Astrocyte of the spinal cord (primary cell): ENCODE data around the gene SLX1B.
"Not testable (repeated sequence)": the region's sequence is repeated elsewhere in the genome, so short reads cannot be mapped to it uniquely, and the experiment has no call there.

ENCODE experiments used
- DNase-seq: peaks from one replicate; pipeline ENCODE4 v3.0.0; 2011; ENCODE audit warnings: low read depth, low spot score
- H3K4me3 ChIP-seq: 2 replicates; pipeline ENCODE4 v1.5.1; 2011; ENCODE audit warnings: low read depth, mild to moderate bottlenecking, low read length, moderate library complexity
- in situ Hi-C: cut with HindIII; loops from 2 replicates; pipeline ENCODE4 v1.10.0; 2017; ENCODE audit warnings: low sequenced_read_pairs

The SLX1B gene

DNA sequence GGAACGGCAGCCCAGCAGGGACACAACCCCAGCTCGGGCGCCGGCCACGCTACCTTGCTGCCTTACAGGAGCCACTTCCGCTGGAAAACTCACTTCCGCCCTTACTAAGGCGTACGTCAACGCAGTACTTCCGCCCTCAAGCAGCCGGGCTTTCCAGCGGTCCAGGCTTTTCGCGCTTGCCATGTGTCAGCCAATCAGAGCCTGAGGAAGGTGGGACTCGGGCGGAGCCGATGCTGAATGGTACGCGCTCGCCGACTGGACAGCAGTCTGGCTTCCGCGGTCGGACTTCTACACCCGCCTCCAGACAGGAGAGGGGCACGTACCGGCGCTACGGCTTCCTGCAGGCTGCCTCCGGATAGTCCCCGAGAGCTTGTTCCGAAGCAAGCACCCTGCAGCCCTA is at the start of gene SLX1B, which contains the start of gene BOLA2:
Gene SLX1B (plus strand): TSS at position 265 of the 400 bp plus-strand sequence.
Gene BOLA2 (minus strand): TSS at position 83 of the 400 bp plus-strand sequence. CDS start 98 bp downstream, outside the sequence.
- DNase-seq, in situ Hi-C loops, H3K4me3 ChIP-seq: not testable (repeated sequence)

DNA sequence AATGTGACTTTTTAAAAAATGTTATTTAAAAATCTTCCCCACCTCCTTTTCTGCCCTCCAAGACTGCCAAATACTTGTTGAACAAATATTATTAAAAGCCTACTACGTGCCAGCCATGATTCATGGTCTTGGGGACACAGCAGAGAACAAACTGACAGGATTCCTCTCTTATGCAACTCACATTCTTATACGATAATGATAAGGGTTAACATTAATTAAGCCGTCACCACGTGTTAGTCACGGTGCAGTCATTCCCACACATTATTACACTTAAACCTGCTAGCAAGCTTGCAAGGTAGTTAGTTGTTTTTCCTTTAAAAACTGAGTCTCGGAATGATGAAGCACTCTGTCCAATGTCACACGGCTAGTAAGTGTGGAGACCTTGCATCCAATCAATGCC is 49.1 kb upstream of the SLX1B start:
- in situ Hi-C loops, H3K4me3 ChIP-seq: not testable (repeated sequence)
- DNase-seq = peak; percentile 28

DNA sequence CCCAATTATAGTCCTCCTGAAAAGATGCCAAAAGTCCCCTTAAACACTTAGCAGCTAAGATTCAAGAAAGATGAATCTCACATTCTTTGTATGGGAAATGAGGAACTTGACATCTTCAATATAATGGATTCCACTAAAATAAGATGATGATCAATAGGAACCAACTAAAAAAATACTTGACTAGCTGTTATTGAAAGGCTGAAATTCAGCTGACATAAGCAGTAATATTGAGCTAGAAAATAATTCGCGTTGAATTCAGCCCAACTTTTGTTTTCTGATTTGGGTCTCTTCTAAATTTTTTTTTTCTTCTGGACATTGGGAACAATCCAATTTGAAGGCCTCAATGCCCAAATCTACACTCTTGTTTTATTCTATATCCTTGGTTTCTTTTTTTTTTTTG is 30.7 kb upstream of the SLX1B start:
- in situ Hi-C loops, DNase-seq: not testable (repeated sequence)

GRCh38 chr16:29425390-29425789 is 28.9 kb upstream of the SLX1B start:
- in situ Hi-C loops, H3K4me3 ChIP-seq, DNase-seq: not testable (repeated sequence)

More for the DNA sequence above, 30.7 kb upstream of the SLX1B start:
- not testable (repeated sequence) for H3K4me3 ChIP-seq

DNA sequence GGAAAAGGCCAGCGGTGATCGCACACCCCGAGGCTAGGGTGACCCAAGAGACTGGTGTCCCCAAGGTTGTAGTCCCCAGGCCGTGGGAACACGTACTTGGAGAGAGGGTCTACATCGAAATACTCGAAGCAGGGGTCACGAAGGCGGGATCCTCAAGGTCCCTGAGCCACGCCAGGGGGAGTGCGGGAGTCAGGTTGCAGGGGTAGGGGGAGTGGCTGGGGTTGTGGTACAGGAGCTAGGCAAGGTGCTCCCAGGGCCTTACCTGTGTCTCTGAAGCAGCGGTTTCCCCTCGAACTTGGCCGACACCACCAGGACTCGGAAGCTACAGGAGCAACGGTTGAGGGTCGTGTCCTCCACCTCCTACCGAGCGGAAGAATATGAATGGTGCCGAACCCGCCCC is 579 bp upstream of the SLX1B start:
- DNase-seq, H3K4me3 ChIP-seq, in situ Hi-C loops: not testable (repeated sequence)

- DNase-seq, H3K4me3 ChIP-seq, in situ Hi-C loops: not testable (repeated sequence)
Observed at GRCh38 chr16:29454828-29455227, 495 bp downstream of the SLX1B start.

DNA sequence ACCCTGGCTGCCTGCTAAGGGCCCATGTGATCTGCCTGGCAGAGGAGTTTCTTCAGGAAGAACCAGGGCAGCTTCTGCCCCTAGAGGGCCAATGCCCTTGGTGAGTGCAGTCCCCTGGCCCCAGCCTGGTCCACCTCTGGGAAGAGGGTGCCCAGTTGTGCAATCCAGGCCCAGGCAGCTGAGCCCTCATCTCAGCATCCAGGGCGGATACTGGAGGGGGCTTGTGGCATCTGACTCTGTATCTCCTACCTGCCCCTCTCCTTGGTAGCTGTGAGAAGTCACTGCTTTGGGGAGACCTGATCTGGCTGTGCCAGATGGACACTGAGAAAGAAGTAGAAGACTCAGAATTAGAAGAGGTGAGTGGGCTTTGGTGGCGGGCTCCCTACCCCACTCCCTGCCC is 3.3 kb downstream of the SLX1B start:
- H3K4me3 ChIP-seq, in situ Hi-C loops, DNase-seq: not testable (repeated sequence)

- H3K4me3 ChIP-seq, DNase-seq, in situ Hi-C loops: not testable (repeated sequence)
Observed at GRCh38 chr16:29459706-29460646, 5.6 kb downstream of the SLX1B start, which contains the start of gene SULT1A4. TSS of gene SULT1A4 (plus strand) at chr16:29459913. CDS start at chr16:29461386, 1,473 bp downstream.

DNA sequence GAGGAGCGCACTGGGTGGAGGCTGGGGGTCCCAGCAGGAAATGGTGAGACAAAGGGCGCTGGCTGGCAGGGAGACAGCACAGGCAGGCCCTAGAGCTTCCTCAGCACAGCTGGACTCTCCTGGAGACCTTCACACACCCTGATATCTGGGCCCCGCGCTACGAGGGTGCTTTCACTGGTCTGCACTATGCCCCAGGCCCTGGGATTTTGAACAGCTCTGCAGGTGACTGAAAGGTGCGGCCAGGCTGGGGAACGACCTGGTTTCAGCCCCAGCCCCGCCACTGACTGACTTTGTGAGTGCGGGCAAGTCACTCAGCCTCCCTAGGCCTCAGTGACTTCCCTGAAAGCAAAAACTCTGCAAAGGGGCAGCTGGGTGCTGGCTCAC is 6.3 kb downstream of the SLX1B start:
- in situ Hi-C loops, H3K4me3 ChIP-seq, DNase-seq: not testable (repeated sequence)

- H3K4me3 ChIP-seq, in situ Hi-C loops, DNase-seq: not testable (repeated sequence)
Observed at GRCh38 chr16:29465985-29466824, 11.9 kb downstream of the SLX1B start.

DNA sequence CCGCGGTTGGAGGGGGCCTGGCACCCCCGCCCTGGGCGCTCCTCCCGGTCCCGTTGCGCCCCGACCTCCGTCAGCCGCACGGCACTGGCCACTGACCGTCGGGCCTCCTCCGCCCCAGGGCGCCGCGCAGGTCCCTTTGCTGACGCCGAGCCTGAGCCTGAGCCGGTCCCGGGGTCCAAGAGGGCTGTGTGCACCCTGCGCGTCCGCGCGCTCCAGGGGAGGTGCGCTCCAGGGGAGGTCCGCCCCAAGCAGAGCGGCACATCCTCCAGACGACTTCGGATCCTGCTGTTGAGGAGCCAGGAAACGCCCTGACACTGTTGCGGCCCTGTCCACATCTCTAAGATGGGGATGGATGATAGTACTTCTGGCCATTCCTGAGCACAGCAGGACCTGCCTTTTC is 12.6 kb downstream of the SLX1B start:
- H3K4me3 ChIP-seq, in situ Hi-C loops, DNase-seq: not testable (repeated sequence)

- H3K4me3 ChIP-seq, DNase-seq, in situ Hi-C loops: not testable (repeated sequence)
Observed at GRCh38 chr16:29467654-29468366, 13.5 kb downstream of the SLX1B start.

- DNase-seq, in situ Hi-C loops: not testable (repeated sequence)
Observed at GRCh38 chr16:29469660-29470059, 15.3 kb downstream of the SLX1B start.

DNA sequence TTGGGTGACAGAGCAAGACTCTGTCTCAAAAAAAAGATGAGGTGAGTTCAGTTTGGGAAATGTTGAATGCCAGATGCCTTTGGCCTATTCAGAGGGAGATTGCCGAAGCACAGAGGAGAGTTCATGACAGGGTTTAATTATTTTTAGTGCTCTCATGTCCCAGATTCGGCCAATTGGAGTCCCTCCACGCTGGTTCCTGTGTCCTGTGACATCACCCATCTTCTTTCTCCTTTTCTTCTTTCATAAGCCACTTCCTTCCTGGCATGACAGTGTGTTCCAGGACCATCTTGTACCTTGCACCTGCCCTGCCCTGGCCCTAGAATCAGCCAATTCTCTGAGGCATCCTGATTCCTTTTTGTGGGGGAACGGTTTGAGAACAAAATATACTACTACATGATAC is 17.7 kb downstream of the SLX1B start:
- in situ Hi-C loops, DNase-seq, H3K4me3 ChIP-seq: not testable (repeated sequence)

More at GRCh38 chr16:29469660-29470059, 15.3 kb downstream of the SLX1B start:
- H3K4me3 ChIP-seq = not testable (repeated sequence)

DNA sequence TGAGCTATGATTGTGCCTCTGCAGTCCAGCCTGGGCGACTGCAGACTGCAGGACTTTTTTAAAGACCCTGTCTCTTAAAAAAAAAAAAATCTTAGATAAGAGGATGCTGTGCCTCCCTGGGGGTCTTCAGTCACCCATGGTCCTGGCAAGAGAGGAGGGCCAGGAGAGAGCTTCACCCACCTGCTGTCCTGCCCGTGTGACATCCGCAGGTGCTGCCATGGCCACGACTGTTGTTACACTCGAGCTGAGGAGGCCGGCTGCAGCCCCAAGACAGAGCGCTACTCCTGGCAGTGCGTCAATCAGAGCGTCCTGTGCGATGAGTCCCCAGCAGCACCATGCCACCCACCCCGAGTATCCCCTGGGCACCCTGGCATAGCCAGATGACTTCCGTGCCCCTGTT is 27.9 kb downstream of the SLX1B start:
- H3K4me3 ChIP-seq, DNase-seq, in situ Hi-C loops: not testable (repeated sequence)

- in situ Hi-C loops, H3K4me3 ChIP-seq, DNase-seq: not testable (repeated sequence)
Observed at GRCh38 chr16:29506308-29506707, 52.0 kb downstream of the SLX1B start, which contains the start of gene NPIPB12. TSS of gene NPIPB12 (minus strand) at chr16:29506408.
